ENCODE results near the gene PLXDC2.

Gene PLXDC2

GRCh38 chr10:20073167-20073566, 256.9 kb downstream of the PLXDC2 start:
- no peak for DNase-seq
- Histone ChIP-seq H3K9me3 (no peaks in the 10 kb centered on the region), H3K4me3 (no peak overlapping the region), H3K27ac (no peak overlapping the region), H3K27me3 (no peaks in the 10 kb centered on the region), H3K4me1 (no peaks in the 10 kb centered on the region), H3K36me3 (peaks cover 5 to 15% (median 11%) of the 10 kb centered on the region in 3 donors)
- no peak for TF ChIP-seq CTCF (IDR thresholded peaks at IDR 0.05)
- intact Hi-C loops (cut with DNase I; ENCODE audit: low total_unique reads), result no loop called here

- no peak for DNase-seq
Observed at GRCh38 chr10:20075713-20076112, 259.5 kb downstream of the PLXDC2 start.

GRCh38 chr10:20084451-20084850, 268.2 kb downstream of the PLXDC2 start:
- TF ChIP-seq CTCF (IDR thresholded peaks at IDR 0.05), result no peak
- intact Hi-C loops (cut with DNase I; ENCODE audit: low total_unique reads), result no loop called here
- no peaks in the 10 kb centered on the region for H3K36me3 ChIP-seq
- H3K4me3 ChIP-seq, result no peak overlapping the region
- H3K27ac ChIP-seq, result no peak overlapping the region
- H3K27me3 ChIP-seq, result no peaks in the 10 kb centered on the region
- DNase-seq, result no peak
- peaks cover 0 to 4% (median 0%) of the 10 kb centered on the region in 4 donors for H3K4me1 ChIP-seq
- no peaks in the 10 kb centered on the region for H3K9me3 ChIP-seq

More at GRCh38 chr10:20075713-20076112, 259.5 kb downstream of the PLXDC2 start:
- peaks cover 0 to 5% (median 5%) of the 10 kb centered on the region in 3 donors for H3K36me3 ChIP-seq
- no peaks in the 10 kb centered on the region for H3K27me3 ChIP-seq
- no peaks in the 10 kb centered on the region for H3K9me3 ChIP-seq
- no peaks in the 10 kb centered on the region for H3K4me1 ChIP-seq
- intact Hi-C loops (cut with DNase I; ENCODE audit: low total_unique reads), result no loop called here
- no peak overlapping the region for H3K4me3 ChIP-seq
- no peak overlapping the region for H3K27ac ChIP-seq
- TF ChIP-seq CTCF (IDR thresholded peaks at IDR 0.05), result no peak

- H3K4me1 ChIP-seq, result peaks cover 0 to 4% (median 0%) of the 10 kb centered on the region in 4 donors
- no peak for TF ChIP-seq CTCF (IDR thresholded peaks at IDR 0.05)
- H3K36me3 ChIP-seq, result no peaks in the 10 kb centered on the region
- DNase-seq, result no peak
- no peak overlapping the region for H3K27ac ChIP-seq
- H3K27me3 ChIP-seq, result no peaks in the 10 kb centered on the region
- no peak overlapping the region for H3K4me3 ChIP-seq
- intact Hi-C loops (cut with DNase I; ENCODE audit: low total_unique reads), result no loop called here
- no peaks in the 10 kb centered on the region for H3K9me3 ChIP-seq
Observed at GRCh38 chr10:20085115-20085514, 268.9 kb downstream of the PLXDC2 start.

GRCh38 chr10:20087353-20087752, 271.1 kb downstream of the PLXDC2 start:
- DNase-seq, result no peak
- Histone ChIP-seq H3K4me1 (peaks cover 0 to 4% (median 0%) of the 10 kb centered on the region in 4 donors), H3K27me3 (no peaks in the 10 kb centered on the region), H3K4me3 (no peak overlapping the region), H3K27ac (no peak overlapping the region), H3K36me3 (no peaks in the 10 kb centered on the region), H3K9me3 (no peaks in the 10 kb centered on the region)
- intact Hi-C loops (cut with DNase I; ENCODE audit: low total_unique reads), result no loop called here
- TF ChIP-seq CTCF (IDR thresholded peaks at IDR 0.05), result no peak

Data from tibial artery (tissue), 4 donors.